Fibroblast of skin of back (primary cell): ENCODE data around the gene SLC6A20.

ENCODE experiments used
- DNase-seq: peaks from one replicate; pipeline ENCODE4 v3.0.0-alpha.2; 2013

Gene SLC6A20

GRCh38 chr3:45716790-45717336, 79.5 kb downstream of the SLC6A20 start:
- DNase-seq = peak; percentile 1

- peak; percentile 13 for DNase-seq
Observed at GRCh38 chr3:45715945-45716344, 80.4 kb downstream of the SLC6A20 start.

- DNase-seq = peak; percentile 39
Observed at GRCh38 chr3:45712434-45713110, 83.8 kb downstream of the SLC6A20 start.

- DNase-seq = peak; percentile 57
Observed at GRCh38 chr3:45711931-45712330, 84.4 kb downstream of the SLC6A20 start.

GRCh38 chr3:45705839-45706808, 90.2 kb downstream of the SLC6A20 start:
- DNase-seq = no peak
